Liver (tissue), 3 donors: ENCODE results near the gene SCAI.
"Not testable (repeated sequence)": the region's sequence is repeated elsewhere in the genome, so short reads cannot be mapped to it uniquely, and the experiment has no call there.

Source experiments
- FOXA1 ChIP-seq: IDR thresholded peaks from 2 replicates; pipeline ENCODE4 v1.6.1; 2016; ENCODE audit warnings: antibody characterized with exemption
- HNF4A ChIP-seq, 2 donors: conservative IDR thresholded peaks; 2 replicates each; pipeline ENCODE4 v1.6.1; 2016; ENCODE audit warnings: antibody characterized with exemption in 2 of 2, mild to moderate bottlenecking in 2 of 2
- HNF4G ChIP-seq: IDR thresholded peaks from 2 replicates; pipeline ENCODE4 v1.6.1; 2016; ENCODE audit warnings: antibody characterized with exemption
- JUND ChIP-seq, 2 donors: IDR thresholded peaks; 2 replicates each; pipeline ENCODE4 v1.6.1; 2016; ENCODE audit warnings: antibody characterized with exemption in 2 of 2
- RAD21 ChIP-seq, 2 donors: IDR thresholded peaks; 2 replicates each; pipeline ENCODE4 v1.6.1; 2016; ENCODE audit warnings: antibody characterized with exemption in 2 of 2, mild to moderate bottlenecking in 2 of 2
- RXRA ChIP-seq, 2 donors: IDR thresholded peaks; 2 replicates each; pipeline ENCODE4 v1.6.1; 2017 to 2018; ENCODE audit warnings: antibody characterized with exemption in 2 of 2, mild to moderate bottlenecking in 1 of 2
- SP1 ChIP-seq: IDR thresholded peaks from 2 replicates; pipeline ENCODE4 v1.6.1; 2018; ENCODE audit warnings: antibody characterized with exemption, mild to moderate bottlenecking
- TAF1 ChIP-seq: conservative IDR thresholded peaks from 2 replicates; pipeline ENCODE4 v1.6.1; 2016; ENCODE audit warnings: antibody characterized with exemption, mild to moderate bottlenecking
- YY1 ChIP-seq: IDR thresholded peaks from 2 replicates; pipeline ENCODE4 v1.6.1; 2016; ENCODE audit warnings: antibody characterized with exemption, mild to moderate bottlenecking
- TF ChIP-seq, protein P1 (sequence below): fragments of 150-350 bp; IDR thresholded peaks from 2 replicates; pipeline ENCODE4 v1.5.1; 2017; ENCODE audit warnings: improper control_type of control experiment, low read depth, low read length; ENCODE audit not compliant: missing input control
- TF ChIP-seq, protein P2 (sequence below): IDR thresholded peaks from 2 replicates; pipeline ENCODE4 v1.6.1; 2016; ENCODE audit warnings: antibody characterized with exemption, mild to moderate bottlenecking
- TF ChIP-seq, protein P3 (sequence below): IDR thresholded peaks from 2 replicates; pipeline ENCODE4 v1.6.1; 2016; ENCODE audit warnings: antibody characterized with exemption
- TF ChIP-seq, protein P4 (sequence below): IDR thresholded peaks from 2 replicates; pipeline ENCODE4 v1.6.1; 2016; ENCODE audit warnings: antibody characterized with exemption
- donor health status: healthy.
- donor health status: healthy.

DNA sequence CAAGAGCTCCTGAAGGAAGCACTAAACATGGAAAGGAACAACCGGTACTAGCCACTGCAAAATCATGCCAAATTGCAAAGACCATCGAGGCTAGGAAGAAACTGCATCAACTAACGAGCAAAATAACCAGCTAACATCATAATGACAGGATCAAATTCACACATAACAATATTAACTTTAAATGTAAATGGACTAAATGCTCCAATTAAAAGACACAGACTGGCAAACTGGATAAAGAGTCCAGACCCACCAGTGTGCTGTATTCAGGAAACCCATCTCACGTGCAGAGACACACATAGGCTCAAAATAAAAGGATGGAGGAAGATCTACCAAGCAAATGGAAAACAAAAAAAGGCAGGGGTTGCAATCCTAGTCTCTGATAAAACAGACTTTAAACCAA, 131.3 kb downstream of the SCAI start:
- TF ChIP-seq, protein P1, sequence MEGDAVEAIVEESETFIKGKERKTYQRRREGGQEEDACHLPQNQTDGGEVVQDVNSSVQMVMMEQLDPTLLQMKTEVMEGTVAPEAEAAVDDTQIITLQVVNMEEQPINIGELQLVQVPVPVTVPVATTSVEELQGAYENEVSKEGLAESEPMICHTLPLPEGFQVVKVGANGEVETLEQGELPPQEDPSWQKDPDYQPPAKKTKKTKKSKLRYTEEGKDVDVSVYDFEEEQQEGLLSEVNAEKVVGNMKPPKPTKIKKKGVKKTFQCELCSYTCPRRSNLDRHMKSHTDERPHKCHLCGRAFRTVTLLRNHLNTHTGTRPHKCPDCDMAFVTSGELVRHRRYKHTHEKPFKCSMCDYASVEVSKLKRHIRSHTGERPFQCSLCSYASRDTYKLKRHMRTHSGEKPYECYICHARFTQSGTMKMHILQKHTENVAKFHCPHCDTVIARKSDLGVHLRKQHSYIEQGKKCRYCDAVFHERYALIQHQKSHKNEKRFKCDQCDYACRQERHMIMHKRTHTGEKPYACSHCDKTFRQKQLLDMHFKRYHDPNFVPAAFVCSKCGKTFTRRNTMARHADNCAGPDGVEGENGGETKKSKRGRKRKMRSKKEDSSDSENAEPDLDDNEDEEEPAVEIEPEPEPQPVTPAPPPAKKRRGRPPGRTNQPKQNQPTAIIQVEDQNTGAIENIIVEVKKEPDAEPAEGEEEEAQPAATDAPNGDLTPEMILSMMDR = not testable (repeated sequence)
- TF ChIP-seq, protein P2, sequence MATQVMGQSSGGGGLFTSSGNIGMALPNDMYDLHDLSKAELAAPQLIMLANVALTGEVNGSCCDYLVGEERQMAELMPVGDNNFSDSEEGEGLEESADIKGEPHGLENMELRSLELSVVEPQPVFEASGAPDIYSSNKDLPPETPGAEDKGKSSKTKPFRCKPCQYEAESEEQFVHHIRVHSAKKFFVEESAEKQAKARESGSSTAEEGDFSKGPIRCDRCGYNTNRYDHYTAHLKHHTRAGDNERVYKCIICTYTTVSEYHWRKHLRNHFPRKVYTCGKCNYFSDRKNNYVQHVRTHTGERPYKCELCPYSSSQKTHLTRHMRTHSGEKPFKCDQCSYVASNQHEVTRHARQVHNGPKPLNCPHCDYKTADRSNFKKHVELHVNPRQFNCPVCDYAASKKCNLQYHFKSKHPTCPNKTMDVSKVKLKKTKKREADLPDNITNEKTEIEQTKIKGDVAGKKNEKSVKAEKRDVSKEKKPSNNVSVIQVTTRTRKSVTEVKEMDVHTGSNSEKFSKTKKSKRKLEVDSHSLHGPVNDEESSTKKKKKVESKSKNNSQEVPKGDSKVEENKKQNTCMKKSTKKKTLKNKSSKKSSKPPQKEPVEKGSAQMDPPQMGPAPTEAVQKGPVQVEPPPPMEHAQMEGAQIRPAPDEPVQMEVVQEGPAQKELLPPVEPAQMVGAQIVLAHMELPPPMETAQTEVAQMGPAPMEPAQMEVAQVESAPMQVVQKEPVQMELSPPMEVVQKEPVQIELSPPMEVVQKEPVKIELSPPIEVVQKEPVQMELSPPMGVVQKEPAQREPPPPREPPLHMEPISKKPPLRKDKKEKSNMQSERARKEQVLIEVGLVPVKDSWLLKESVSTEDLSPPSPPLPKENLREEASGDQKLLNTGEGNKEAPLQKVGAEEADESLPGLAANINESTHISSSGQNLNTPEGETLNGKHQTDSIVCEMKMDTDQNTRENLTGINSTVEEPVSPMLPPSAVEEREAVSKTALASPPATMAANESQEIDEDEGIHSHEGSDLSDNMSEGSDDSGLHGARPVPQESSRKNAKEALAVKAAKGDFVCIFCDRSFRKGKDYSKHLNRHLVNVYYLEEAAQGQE = not testable (repeated sequence)
- TF ChIP-seq TAF1; YY1; SP1; HNF4G; RAD21 (IDR thresholded peaks at IDR 0.05); FOXA1; JUND (IDR thresholded peaks at IDR 0.05); RXRA (IDR thresholded peaks at IDR 0.05); HNF4A (conservative IDR thresholded peaks at IDR 0.05): not testable (repeated sequence)
- TF ChIP-seq, protein P3, sequence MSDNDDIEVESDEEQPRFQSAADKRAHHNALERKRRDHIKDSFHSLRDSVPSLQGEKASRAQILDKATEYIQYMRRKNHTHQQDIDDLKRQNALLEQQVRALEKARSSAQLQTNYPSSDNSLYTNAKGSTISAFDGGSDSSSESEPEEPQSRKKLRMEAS = not testable (repeated sequence)
- TF ChIP-seq, protein P4, sequence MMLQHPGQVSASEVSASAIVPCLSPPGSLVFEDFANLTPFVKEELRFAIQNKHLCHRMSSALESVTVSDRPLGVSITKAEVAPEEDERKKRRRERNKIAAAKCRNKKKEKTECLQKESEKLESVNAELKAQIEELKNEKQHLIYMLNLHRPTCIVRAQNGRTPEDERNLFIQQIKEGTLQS = not testable (repeated sequence)
